Activated naive CD4-positive, alpha-beta T cell treated with anti-CD3 and anti-CD28 coated beads, Interleukin-2, amount 50 U/mL, for 16 hours (primary cell): Measurements from ENCODE around the gene SLC39A5.
A peak's percentile ranks its signal among the peaks of the same experiment; 100 is the strongest.
"Not testable (repeated sequence)": the region's sequence is repeated elsewhere in the genome, so short reads cannot be mapped to it uniquely, and the experiment has no call there.

Source experiments
- DNase-seq: peaks from one replicate; pipeline ENCODE4 v3.0.0-alpha.2; 2020

SLC39A5 gene

GRCh38 chr12:56229916-56230431, at the start of gene SLC39A5:
TSS of gene SLC39A5 (plus strand) at chr12:56230051. CDS start at chr12:56231275, 1,224 bp downstream.
- no peak for DNase-seq

- no peak for DNase-seq
These were observed 42.9 kb upstream of the SLC39A5 start for GRCh38 chr12:56186957-56187356.

GRCh38 chr12:56188131-56188777, 41.6 kb upstream of the SLC39A5 start:
- DNase-seq: no peak

GRCh38 chr12:56188778-56189098, 41.1 kb upstream of the SLC39A5 start:
- DNase-seq: no peak

- DNase-seq: peak; percentile 85
These were observed 40.5 kb upstream of the SLC39A5 start, which contains the start of gene SMARCC2 for GRCh38 chr12:56189099-56189917. TSS of gene SMARCC2 (minus strand) at chr12:56189483. CDS start at chr12:56189461, 22 bp downstream.

- DNase-seq: peak; percentile 83
These were observed 39.7 kb upstream of the SLC39A5 start for GRCh38 chr12:56189918-56190694.

- no peak for DNase-seq
These were observed 39.1 kb upstream of the SLC39A5 start for GRCh38 chr12:56190695-56191155.

GRCh38 chr12:56192582-56192981, 37.3 kb upstream of the SLC39A5 start:
- no peak for DNase-seq

- peak; percentile 76 for DNase-seq
These were observed 36.7 kb upstream of the SLC39A5 start for GRCh38 chr12:56193025-56193578.

GRCh38 chr12:56196818-56197550, 32.9 kb upstream of the SLC39A5 start:
- not testable (repeated sequence) for DNase-seq

- DNase-seq: no peak
These were observed 31.8 kb upstream of the SLC39A5 start for GRCh38 chr12:56197921-56198635.

- no peak for DNase-seq
These were observed 31.0 kb upstream of the SLC39A5 start for GRCh38 chr12:56198836-56199235.

- DNase-seq: no peak
These were observed 27.5 kb upstream of the SLC39A5 start for GRCh38 chr12:56202366-56202765.

GRCh38 chr12:56202838-56203237, 27.0 kb upstream of the SLC39A5 start:
- DNase-seq: no peak

- no peak for DNase-seq
These were observed 25.6 kb upstream of the SLC39A5 start for GRCh38 chr12:56204275-56204674.

- no peak for DNase-seq
These were observed 24.4 kb upstream of the SLC39A5 start for GRCh38 chr12:56205445-56205844.

GRCh38 chr12:56206452-56207166, 23.2 kb upstream of the SLC39A5 start:
- DNase-seq: peak; percentile 24

GRCh38 chr12:56208006-56208405, 21.8 kb upstream of the SLC39A5 start:
- no peak for DNase-seq

- no peak for DNase-seq
These were observed 17.5 kb upstream of the SLC39A5 start for GRCh38 chr12:56212361-56212760.

GRCh38 chr12:56213878-56214277, 16.0 kb upstream of the SLC39A5 start:
- DNase-seq: no peak

- no peak for DNase-seq
These were observed 13.4 kb upstream of the SLC39A5 start for GRCh38 chr12:56216461-56216860.
